ENCODE results near the gene PIK3R6. TPM values are rescaled to one million over a fixed set of nuclear protein-coding genes. Genes with fewer than 3 reads are reported as not detected.

The PIK3R6 gene
- total RNA-seq, 1 experiment from 2014 or later, result not detected

GRCh38 chr17:8913879-8914278 lies 46.4 kb upstream of the PIK3R6 start:
- Histone ChIP-seq H2BK120ac (ENCODE audit: low read depth, low read length, poor library complexity, severe bottlenecking) (no peak overlapping the region), H4K8ac (replicated peaks; ENCODE audit: insufficient read length, low read depth, low read length) (no peak overlapping the region), H3K27me3 (ENCODE audit: insufficient read depth, low read length) (no peaks in the 10 kb centered on the region), H3K79me2 (ENCODE audit: insufficient read depth, low read length) (no peaks in the 10 kb centered on the region), H3K9me3 (ENCODE audit: control insufficient read depth, low read depth, low read length) (no peaks in the 10 kb centered on the region), H3K79me1 (ENCODE audit: insufficient read depth, low read depth, low read length, poor library complexity, severe bottlenecking) (no peaks in the 10 kb centered on the region), H3K4ac (ENCODE audit: low read depth, low read length) (no peak overlapping the region), H3K23ac (ENCODE audit: insufficient read length, low read depth, low read length) (no peak overlapping the region), H3T11ph (ENCODE audit: low read length) (no peak overlapping the region), H2BK20ac (ENCODE audit: low read depth, low read length, poor library complexity, severe bottlenecking) (no peak overlapping the region), H3K9ac (ENCODE audit: extremely low read depth, insufficient read length, low read length) (no peak overlapping the region), H3K18ac (ENCODE audit: insufficient read length, low read depth, low read length) (no peak overlapping the region), H3K4me1 (ENCODE audit: insufficient read depth, low read length) (no peaks in the 10 kb centered on the region), H3K14ac (ENCODE audit: insufficient read depth, low read length) (no peak overlapping the region), H4K91ac (ENCODE audit: insufficient read length, low read depth, low read length) (no peak overlapping the region), H3K27ac (ENCODE audit: insufficient read length, low read depth, low read length) (no peak overlapping the region), H2BK12ac (ENCODE audit: insufficient read length, low read depth, low read length) (no peak overlapping the region), H3K4me2 (ENCODE audit: insufficient read depth, insufficient read length, low read length) (no peak overlapping the region), H2BK5ac (ENCODE audit: insufficient read length, low read length) (no peak overlapping the region), H3K23me2 (ENCODE audit: insufficient read length, low read depth, low read length, poor library complexity, severe bottlenecking) (no peaks in the 10 kb centered on the region), H3K56ac (ENCODE audit: insufficient read length, low read depth, low read length) (no peak overlapping the region), H2AFZ (ENCODE audit: low read length) (no peak overlapping the region), H2BK15ac (ENCODE audit: low read depth, low read length) (no peak overlapping the region; the same call in 1 of the 2 replicates), H2AK5ac (ENCODE audit: insufficient read length, low read length) (no peak overlapping the region), H4K20me1 (ENCODE audit: control insufficient read depth, insufficient read depth, insufficient read length) (no peaks in the 10 kb centered on the region), H4K5ac (ENCODE audit: insufficient read length, low read depth, low read length) (no peak overlapping the region)
- peaks cover 2% of the 10 kb centered on the region for H3K27me3 Mint-ChIP-seq (ENCODE audit: low read depth)
- TF ChIP-seq CTCF (conservative IDR thresholded peaks at IDR 0.05), result no peak
- no CpG with 5 or more reads among the region's 4 CpGs for WGBS (ENCODE audit: extremely low coverage, insufficient read length, low lambda C conversion rate)
- no peak for DNase-seq
- H3K27ac Mint-ChIP-seq, result no peak overlapping the region
- peaks cover 4 to 5% of the 10 kb centered on the region in 2 experiments for H3K4me1 Mint-ChIP-seq
- peaks cover 0 to 12% (median 4%) of the 10 kb centered on the region in 3 experiments; a peak in 3 of 7 replicates for H3K36me3 Mint-ChIP-seq (ENCODE audit: insufficient read depth in 1 of 3, low read depth in 3 of 3)
- H3K9me3 Mint-ChIP-seq, result peaks cover 11 to 15% of the 10 kb centered on the region in 2 experiments
- H3K4me3 Mint-ChIP-seq, result no peak overlapping the region
